LNCaP clone FGC (cell line): ENCODE measurements around the gene P4HA3.

Experiments used
- DNase-seq: peaks from one replicate; pipeline ENCODE4 v3.0.0-alpha.2; 2011; ENCODE audit warnings: low read depth
- H3K4me3 ChIP-seq: 2 replicates; pipeline ENCODE4 v1.5.1; 2011; ENCODE audit warnings: mild to moderate bottlenecking, low read depth, low read length, control low read depth
- CTCF ChIP-seq: IDR thresholded peaks from 2 replicates; pipeline ENCODE4 v1.5.1; 2012; ENCODE audit warnings: mild to moderate bottlenecking; ENCODE audit not compliant: control insufficient read depth, insufficient read depth; ENCODE audit errors: extremely low read depth

Gene P4HA3

GRCh38 chr11:74237541-74237940 lies 73.9 kb downstream of the P4HA3 start:
- DNase-seq: no peak
- no peak for TF ChIP-seq CTCF
- no peak overlapping the region for H3K4me3 ChIP-seq

- TF ChIP-seq CTCF: no peak
- H3K4me3 ChIP-seq: no peak overlapping the region
- no peak for DNase-seq
Observed at GRCh38 chr11:74235121-74235520, 76.3 kb downstream of the P4HA3 start.

- no peak for DNase-seq
- TF ChIP-seq CTCF: no peak
- H3K4me3 ChIP-seq: no peak overlapping the region
Observed at GRCh38 chr11:74233683-74234082, 77.8 kb downstream of the P4HA3 start.

- no peak overlapping the region for H3K4me3 ChIP-seq
- DNase-seq: peak; percentile 17
- TF ChIP-seq CTCF: no peak
Observed at GRCh38 chr11:74232311-74232950, 79.0 kb downstream of the P4HA3 start.

GRCh38 chr11:74226907-74227306 lies 84.5 kb downstream of the P4HA3 start:
- H3K4me3 ChIP-seq: no peak overlapping the region
- TF ChIP-seq CTCF: 0 out of 2 replicates have a peak, but pooled peaks have one; percentile 6
- no peak for DNase-seq

- no peak for TF ChIP-seq CTCF
- H3K4me3 ChIP-seq: no peak overlapping the region
- DNase-seq: no peak
Observed at GRCh38 chr11:74225565-74225964, 85.9 kb downstream of the P4HA3 start.

GRCh38 chr11:74221816-74222215 lies 89.6 kb downstream of the P4HA3 start:
- no peak overlapping the region for H3K4me3 ChIP-seq
- DNase-seq: no peak
- no peak for TF ChIP-seq CTCF
